Kidney glomerular epithelial cell (primary cell): ENCODE measurements around the gene CCDC197.
A peak's percentile ranks its signal among the peaks of the same experiment; 100 is the strongest.

Experiments used
- DNase-seq: peaks from one replicate; lab custom pipeline; 2025; lab: John Stamatoyannopoulos, UW

Gene CCDC197

DNA sequence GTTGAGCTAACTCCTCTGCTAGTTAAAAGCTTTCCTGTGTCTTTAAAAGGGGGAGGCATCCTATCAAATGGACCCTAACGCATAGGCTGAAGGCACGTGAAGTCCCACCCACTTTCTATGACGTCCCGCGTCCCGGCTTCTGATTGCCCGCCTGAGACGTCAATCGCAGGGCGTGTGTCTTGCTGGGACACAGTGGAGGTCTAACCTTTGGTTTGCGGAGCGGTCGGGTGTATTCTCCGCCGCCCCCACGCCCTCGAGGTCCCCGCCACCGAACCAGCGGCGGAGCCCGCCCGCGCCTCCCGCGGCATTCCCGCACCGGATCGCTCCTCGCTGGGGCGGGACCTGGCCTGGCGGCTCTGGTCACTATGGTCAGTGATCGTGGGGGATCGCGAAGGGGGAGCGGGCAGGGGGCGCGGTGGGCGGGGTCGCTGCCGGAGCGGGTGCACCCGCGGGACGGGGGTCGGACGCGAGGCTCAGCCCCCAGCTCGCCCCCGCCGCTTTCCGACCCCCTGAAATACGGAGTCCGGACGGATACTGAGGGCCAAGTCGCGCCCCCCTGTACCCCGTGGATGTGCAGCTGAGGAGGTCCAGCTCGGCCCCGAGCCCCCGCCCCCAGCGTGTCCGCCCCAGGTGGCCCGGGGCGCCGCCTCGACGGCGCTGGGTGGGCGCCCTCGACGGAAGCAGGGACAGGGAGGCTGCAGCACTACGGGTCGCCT is 29.2 kb downstream of the CCDC197 start, which contains the start of gene OTUB2:
Gene OTUB2 (plus strand): TSS at position 168 of the 716 bp plus-strand sequence. CDS start 198 bp downstream, at position 366.
- DNase-seq, result peak; percentile 97

DNA sequence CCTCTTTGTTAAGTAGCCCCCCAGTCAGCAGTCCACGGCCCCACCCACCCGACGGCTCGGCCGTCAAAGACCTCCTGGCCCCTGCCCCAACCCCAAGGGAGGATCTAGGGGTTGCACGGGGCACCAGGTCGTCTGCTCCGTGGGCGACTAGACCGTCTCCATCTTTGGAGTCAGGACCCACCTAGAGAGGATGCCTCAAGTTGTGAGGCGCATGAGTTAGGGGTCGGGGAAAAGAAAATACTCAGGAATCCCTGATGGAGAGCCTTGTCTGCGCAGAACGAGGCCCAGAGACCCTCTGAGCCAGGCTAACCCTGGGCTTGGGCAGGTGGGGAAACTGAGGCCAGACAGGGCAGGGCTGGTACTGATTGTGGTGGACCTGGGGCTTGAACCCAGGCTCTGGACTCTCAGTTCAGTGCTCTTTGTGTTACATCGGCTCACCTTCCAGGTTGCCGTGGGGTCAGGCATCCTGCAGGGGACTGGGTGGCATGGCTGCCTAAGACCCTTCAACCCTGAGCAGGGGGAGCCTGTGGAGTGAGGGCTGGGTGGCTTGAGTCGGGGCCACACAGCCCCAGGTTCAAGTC is 29.9 kb downstream of the CCDC197 start:
- DNase-seq, result no peak

DNA sequence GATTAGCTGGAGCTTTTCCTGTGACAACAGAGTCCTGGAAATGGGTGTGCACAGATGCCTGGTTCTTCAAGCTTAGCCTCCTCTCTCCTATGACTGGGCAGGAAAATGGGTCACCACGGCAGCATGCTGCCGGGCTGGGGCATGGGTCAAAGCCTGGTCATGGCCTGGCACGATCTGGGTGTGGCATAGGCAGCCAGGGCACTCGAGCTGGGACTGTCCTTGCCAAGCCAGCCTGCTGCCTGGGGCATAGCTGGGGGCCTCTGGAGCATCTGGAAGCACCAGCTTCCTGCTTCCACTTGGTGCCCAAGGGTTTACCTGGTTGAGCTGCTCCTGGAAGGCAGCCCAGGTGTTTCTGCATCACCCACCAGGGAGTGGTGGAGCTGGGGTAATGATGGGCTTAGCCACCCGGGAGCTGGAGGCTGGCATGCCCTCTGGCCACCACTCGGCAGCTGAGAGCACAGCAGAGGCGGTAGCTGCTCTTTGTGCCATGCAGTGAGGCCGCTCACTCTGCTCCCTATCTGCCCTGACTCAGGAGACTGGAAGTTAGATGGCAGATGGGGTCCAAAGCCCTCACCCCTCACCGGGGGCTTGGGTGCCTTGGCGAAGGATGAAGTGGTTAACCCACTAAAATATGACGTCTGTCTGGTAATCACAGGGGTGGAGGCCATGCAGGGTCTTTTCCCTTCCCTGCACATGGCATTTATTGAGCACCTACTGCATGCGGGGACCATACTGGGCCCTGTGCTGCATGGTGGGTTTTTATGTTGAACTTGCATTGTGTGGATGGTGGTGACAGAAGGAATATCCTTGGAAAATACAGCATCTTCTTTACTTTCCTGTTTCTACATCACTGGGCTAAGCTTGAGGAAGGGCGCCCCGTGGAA is 30.7 kb downstream of the CCDC197 start:
- no peak for DNase-seq

- no peak for DNase-seq
Observed at GRCh38 chr14:94028450-94028826, 31.3 kb downstream of the CCDC197 start.

GRCh38 chr14:94029265-94029664 is 32.2 kb downstream of the CCDC197 start:
- DNase-seq, result no peak

- no peak for DNase-seq
Observed at GRCh38 chr14:94029671-94030203, 32.6 kb downstream of the CCDC197 start.

- no peak for DNase-seq
Observed at GRCh38 chr14:94030571-94030970, 33.5 kb downstream of the CCDC197 start.

DNA sequence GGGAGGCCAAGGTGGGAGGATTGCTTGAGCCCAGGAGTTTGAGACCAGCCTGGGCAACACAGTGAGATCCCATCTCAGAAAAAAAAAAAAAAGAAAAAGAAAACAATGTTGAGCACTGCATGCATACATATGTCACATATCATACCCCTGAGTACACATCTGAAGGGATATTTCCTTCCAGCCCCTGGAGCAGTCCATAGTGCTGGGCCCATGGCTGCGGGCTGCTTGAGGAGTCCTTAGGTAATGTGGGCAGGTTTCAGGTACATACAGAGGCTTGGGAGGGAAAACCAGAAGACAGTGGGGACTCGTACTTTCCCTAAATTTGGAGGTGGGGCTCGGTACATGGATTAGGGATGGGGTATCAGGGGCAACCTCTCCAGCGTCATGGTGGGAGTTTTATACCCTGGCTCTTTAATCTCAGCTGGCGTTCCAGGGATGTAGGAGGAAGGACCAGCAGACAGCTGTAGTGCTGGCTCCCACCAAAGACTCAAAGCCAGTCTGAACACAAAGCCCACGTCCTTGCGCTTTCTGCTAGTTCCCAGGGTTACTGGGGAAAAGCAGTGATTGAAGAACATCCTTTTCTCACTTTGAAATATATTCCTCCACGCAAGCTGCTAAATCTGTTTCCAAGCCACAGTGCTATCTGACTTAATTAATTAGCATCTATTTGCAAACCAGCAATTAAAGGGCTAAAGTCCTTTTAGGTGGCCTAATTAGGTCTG is 34.2 kb downstream of the CCDC197 start:
- DNase-seq, result no peak

GRCh38 chr14:94031883-94032279 is 34.8 kb downstream of the CCDC197 start:
- no peak for DNase-seq

DNA sequence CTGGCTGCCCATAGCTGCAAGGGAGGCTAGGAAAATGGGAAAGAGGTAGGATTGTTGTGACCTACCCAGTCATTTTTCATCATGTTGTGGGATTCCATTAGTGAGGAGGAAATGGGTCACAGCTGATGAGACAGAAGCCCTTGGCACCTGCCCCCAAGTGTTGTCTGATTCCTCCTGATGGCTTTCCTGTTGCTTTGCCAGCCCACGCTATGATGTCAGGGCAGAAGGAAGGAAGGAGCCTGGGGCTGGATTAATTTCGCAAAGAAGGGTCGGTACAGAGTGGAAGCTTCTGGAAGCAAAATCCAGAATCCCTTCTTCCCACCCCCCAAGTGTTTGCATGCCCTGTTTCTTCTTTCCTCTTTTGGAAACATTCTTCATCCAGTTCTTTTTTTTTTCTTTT is 37.8 kb downstream of the CCDC197 start:
- no peak for DNase-seq

DNA sequence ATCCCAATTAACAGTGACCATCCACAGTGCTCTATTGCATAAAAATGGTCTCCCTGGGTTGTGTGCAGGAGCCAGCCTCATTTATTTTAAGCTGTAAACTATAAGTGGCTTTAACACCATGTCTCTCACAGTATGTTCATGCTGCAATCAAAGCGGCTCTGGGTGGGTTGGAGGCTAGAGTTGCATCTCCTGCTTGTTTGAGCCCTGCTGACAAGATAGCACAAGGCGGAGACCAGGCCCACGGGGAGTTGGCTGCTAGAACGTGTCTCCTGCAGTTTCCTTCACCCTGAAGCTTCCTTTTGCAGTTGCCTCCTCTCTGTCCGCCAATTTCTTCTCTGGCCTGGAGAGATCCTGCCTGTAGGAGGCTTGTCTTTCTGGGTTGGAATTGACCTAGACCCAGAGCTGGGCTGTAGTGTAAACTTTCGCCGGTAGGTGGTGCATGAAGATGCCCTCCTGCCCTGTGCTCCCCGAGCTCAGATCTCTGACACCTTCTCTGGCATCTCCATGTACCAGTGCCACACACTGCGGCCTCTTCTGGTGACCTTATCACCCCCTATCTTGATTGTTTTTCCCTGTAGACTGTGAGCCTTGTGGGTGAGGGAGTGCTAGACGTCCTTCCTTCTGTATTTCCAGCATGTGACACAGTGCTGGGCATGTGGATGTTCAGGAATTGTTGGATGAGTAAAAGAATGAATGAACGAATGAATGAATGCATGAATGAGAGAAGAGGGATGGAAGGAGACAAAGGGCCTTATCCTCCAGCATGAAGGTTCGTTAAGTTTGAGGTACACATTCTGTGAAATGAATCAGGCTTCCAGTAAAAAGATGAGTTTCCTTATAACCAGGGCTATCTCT is 39.4 kb downstream of the CCDC197 start:
- peak; percentile 70 for DNase-seq

- DNase-seq, result no peak
Observed at GRCh38 chr14:94037954-94038353, 40.9 kb downstream of the CCDC197 start.

GRCh38 chr14:94038510-94038909 is 41.4 kb downstream of the CCDC197 start:
- DNase-seq, result no peak

DNA sequence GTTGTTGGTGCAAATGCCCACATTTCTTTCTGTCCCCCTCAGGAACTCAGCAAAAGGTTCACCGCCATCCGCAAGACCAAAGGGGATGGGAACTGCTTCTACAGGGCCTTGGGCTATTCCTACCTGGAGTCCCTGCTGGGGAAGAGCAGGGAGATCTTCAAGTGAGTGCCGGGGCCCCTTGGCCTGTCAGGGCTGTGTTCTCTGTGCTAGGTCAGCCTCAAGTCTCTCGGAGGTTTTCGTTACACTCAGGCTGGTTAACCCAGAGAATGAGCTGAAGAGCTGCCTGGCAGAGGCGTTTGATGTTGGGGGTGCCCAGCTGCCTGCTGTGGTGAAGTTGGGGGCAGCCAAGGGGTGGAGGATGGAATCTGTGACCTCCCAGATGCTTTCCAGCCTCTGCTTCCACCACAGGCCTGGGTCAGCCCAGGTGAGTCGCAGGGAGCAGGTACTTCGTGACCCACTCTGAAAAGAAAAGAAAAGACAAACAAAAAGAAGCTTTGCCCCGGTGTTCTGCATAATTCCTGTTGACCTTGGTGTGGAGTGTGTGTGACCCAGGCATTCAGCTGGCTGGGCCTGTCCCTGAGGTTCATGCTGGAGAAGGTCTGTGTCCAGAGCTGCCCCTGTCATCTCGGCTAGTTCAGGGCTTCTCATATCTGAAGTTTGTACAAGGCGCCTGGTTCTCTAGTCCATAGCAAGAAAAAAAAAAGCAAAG is 42.0 kb downstream of the CCDC197 start:
- DNase-seq, result no peak

DNA sequence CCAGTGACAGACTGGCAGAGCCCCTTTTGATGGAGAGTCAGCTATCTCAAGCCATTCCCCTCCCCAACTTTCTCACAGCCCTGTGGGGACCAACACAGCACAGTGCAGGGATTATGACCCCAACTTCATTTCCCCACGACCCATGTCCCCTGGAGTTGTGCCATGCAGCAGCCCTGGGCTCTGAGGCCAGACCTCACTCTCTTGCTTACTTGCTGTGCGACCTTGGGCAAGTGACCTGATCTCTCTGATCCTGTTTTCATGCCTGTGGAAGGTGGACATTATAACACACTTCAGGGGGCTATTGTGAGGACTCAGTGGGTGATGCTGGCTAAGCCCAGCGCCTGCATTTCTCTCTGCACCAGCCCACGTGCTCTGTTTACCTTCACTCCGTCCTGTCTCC is 43.1 kb downstream of the CCDC197 start:
- no peak for DNase-seq

DNA sequence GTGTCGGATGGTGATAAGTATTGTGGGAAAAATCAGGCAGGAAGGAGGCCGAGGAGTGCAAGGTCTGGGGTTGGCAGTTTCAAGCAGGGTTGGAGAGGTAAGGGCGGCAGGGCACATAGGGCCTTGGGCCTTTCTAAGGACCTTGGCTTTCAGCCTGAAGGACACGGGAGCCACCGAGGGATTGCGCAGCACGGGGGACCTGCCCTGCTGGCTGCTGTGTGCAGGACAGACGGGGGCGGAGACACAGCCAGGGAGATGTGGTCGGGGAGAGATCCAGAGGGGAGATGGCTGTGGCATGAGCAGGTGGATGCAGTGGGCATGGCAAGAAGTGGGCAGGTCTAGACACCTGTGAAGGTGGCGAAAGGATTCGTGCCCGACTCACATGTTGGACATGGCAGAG is 43.7 kb downstream of the CCDC197 start:
- DNase-seq, result no peak

DNA sequence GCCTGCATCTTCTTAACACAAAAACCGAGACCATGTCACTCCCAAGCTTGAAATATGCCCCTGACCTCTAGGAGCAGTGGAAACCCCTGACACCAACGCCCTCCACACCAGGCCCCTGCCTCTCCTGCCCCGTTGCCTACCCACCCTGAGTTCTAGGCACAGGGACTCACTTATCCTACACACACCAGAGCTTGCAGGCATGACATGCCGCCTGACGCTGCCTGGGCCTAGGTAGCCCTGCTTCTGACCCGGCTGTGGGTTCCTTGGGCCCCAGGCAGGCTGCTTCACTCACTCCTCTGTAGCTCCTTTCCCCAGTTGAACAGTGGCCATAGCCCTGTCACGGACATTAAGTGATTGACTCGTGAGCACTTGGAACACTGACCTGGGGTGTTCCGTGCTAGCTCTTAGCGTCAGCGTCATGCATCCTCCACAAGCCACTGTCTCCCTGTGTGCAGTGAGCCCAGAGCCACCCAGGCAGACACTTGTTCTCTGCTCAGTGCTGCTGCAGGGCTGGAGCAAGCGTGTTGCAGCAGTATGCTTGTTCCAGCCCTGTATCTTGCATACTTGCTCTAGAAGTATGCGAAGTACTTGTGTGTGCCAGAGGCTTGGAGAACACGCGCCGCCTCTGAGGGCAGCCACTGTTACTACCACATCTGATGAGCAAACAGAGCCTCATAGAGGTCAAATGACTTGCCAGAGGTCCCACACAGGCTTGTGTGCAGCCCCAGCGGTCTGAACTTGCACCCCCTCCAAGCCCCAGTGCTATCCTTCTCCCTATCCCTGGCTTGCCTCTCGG is 44.6 kb downstream of the CCDC197 start:
- DNase-seq, result no peak

GRCh38 chr14:94042433-94043091 is 45.5 kb downstream of the CCDC197 start:
- no peak for DNase-seq
